Transverse colon (tissue), 4 donors: ENCODE data around the gene RALGDS.

ENCODE experiments used
- CTCF ChIP-seq, 5 experiments: fragments of 200-600 bp in 3 of 5; fragments of 450-650 bp in 2 of 5; sonication (generic) in 3 of 5; IDR thresholded peaks; 1 replicate in 2 of 5; 2 replicates in 3 of 5; pipeline ENCODE4 v1.5.1; 2016 to 2017; ENCODE audit warnings: antibody characterized with exemption in 5 of 5, inconsistent platforms in 3 of 5, mild to moderate bottlenecking in 2 of 5, moderate library complexity in 1 of 5
- EP300 ChIP-seq: sonication (generic); formaldehyde crosslinking; IDR thresholded peaks from one replicate; pipeline ENCODE4 v1.6.1; 2017; ENCODE audit warnings: antibody characterized with exemption, low read depth
- POLR2A ChIP-seq: fragments of 450-650 bp; IDR thresholded peaks from one replicate; pipeline ENCODE4 v1.6.1; 2016; ENCODE audit warnings: antibody characterized with exemption, mild to moderate bottlenecking, moderate library complexity
- POLR2AphosphoS5 ChIP-seq, 3 donors: sonication (generic); formaldehyde crosslinking; IDR thresholded peaks; one replicate each; pipeline ENCODE4 v1.6.1; 2016; ENCODE audit warnings: antibody characterized with exemption in 3 of 3

- TF ChIP-seq CTCF (IDR thresholded peaks at IDR 0.05) (no peak), POLR2A (no peak), POLR2AphosphoS5 (IDR thresholded peaks at IDR 0.05) (no peak), EP300 (no peak)
Observed at GRCh38 chr9:133140174-133140505, 19.1 kb upstream of the RALGDS start.
